A549 (cell line): ENCODE results near the gene NUCKS1. TPM values are rescaled to one million over a fixed set of nuclear protein-coding genes. Genes with fewer than 3 reads are reported as not detected.

Source experiments
- ATAC-seq, 2 experiments: fragments of 200-7000 bp in 1 of 2; fragments of >200 bp in 1 of 2; cut with Nextera tagmentation in 1 of 2; cut with Tn5 transposase in 1 of 2; 3 replicates each; pipeline versions ENCODE4 v1.8.0 to v1.9.1; 2018 to 2020; ENCODE audit warnings: mild to moderate bottlenecking in 1 of 2, moderate library complexity in 1 of 2
- CTCF ChIA-PET: fragments of 300-600 bp; sonication (Branson Sonifier 250); formaldehyde crosslinking; extraction: SDS; loops from one replicate; lab custom pipeline; 2021; ENCODE audit warnings: antibody characterized with exemption, inconsistent platforms; lab: Yijun Ruan, JAX
- POLR2A ChIA-PET: fragments of 350-600 bp; formaldehyde crosslinking; extraction: SDS; loops from one replicate; lab custom pipeline; 2021; ENCODE audit warnings: antibody characterized with exemption, inconsistent platforms; lab: Yijun Ruan, JAX
- DNase-seq, 2 experiments: peaks; one replicate each; pipeline versions ENCODE4 v3.0.0 to v3.0.0-alpha.2; 2011 to 2016; ENCODE audit warnings: low read depth in 1 of 2, low spot score in 1 of 2
- FAIRE-seq: peaks from 2 replicates; lab custom pipeline; 2011; peaks lifted over from hg19 to GRCh38; lab: Jason Lieb, UNC
- H3K27ac ChIP-seq, 2 experiments: fragments of >200 bp; sonication (Bioruptor Twin); formaldehyde crosslinking; 3 replicates each; pipeline ENCODE4 v1.5.1; 2016 to 2017
- H3K4me1 ChIP-seq: fragments of >200 bp; sonication (Bioruptor Twin); formaldehyde crosslinking; 3 replicates; pipeline ENCODE4 v1.6.1; 2016
- H3K4me2 ChIP-seq: fragments of >200 bp; sonication (Bioruptor Twin); formaldehyde crosslinking; 3 replicates; pipeline ENCODE4 v1.6.1; 2016
- H3K4me3 ChIP-seq: fragments of >200 bp; sonication (Bioruptor Twin); formaldehyde crosslinking; 3 replicates; pipeline ENCODE4 v1.5.1; 2016
- H3K9me3 ChIP-seq: fragments of >200 bp; sonication (Bioruptor Twin); formaldehyde crosslinking; 3 replicates; pipeline ENCODE4 v1.6.1; 2016
- ATOH8 ChIP-seq: fragments of 250-450 bp; sonication (Bioruptor Pico); IDR thresholded peaks from 2 replicates; pipeline ENCODE4 v1.5.0; 2020; ENCODE audit warnings: low read depth, mild to moderate bottlenecking, moderate library complexity
- CBX2 ChIP-seq: fragments of 200-600 bp; sonication (generic); IDR thresholded peaks from 2 replicates; pipeline ENCODE4 v1.6.1; 2016; ENCODE audit warnings: low read depth, mild to moderate bottlenecking, borderline replicate concordance
- CTCF ChIP-seq: fragments of >200 bp; sonication (Bioruptor Twin); formaldehyde crosslinking; IDR thresholded peaks from 3 replicates; pipeline ENCODE4 v1.5.1; 2016
- EHF ChIP-seq: fragments of 250-450 bp; sonication (Bioruptor Pico); IDR thresholded peaks from 2 replicates; pipeline ENCODE4 v1.5.0; 2020; ENCODE audit warnings: mild to moderate bottlenecking
- ELK1 ChIP-seq: fragments of 150-350 bp; IDR thresholded peaks from 2 replicates; pipeline ENCODE4 v1.6.1; 2014; ENCODE audit warnings: low read depth, mild to moderate bottlenecking, low read length
- EP300 ChIP-seq, 2 experiments: fragments of >200 bp; sonication (Bioruptor Twin); formaldehyde crosslinking; IDR thresholded peaks; 2 replicates in 1 of 2; 3 replicates in 1 of 2; pipeline ENCODE4 v1.6.1; 2016 to 2017
- ESRRA ChIP-seq: fragments of 150-350 bp; IDR thresholded peaks from 2 replicates; pipeline ENCODE4 v1.6.1; 2014; ENCODE audit warnings: mild to moderate bottlenecking, low read length, borderline replicate concordance
- HDAC2 ChIP-seq: fragments of 200-600 bp; sonication (generic); IDR thresholded peaks from 2 replicates; pipeline ENCODE4 v1.6.1; 2016
- HOXB13 ChIP-seq: fragments of 250-450 bp; sonication (Bioruptor Pico); IDR thresholded peaks from 2 replicates; pipeline ENCODE4 v1.5.0; 2020; ENCODE audit warnings: low read depth, mild to moderate bottlenecking, moderate library complexity
- HOXB5 ChIP-seq: fragments of 250-450 bp; sonication (Bioruptor Pico); IDR thresholded peaks from 2 replicates; pipeline ENCODE4 v1.5.0; 2020; ENCODE audit warnings: mild to moderate bottlenecking, moderate library complexity
- KDM1A ChIP-seq: fragments of 200-600 bp; sonication (generic); IDR thresholded peaks from 2 replicates; pipeline ENCODE4 v1.6.1; 2016; ENCODE audit warnings: low read depth, mild to moderate bottlenecking
- KDM5A ChIP-seq: fragments of 200-600 bp; sonication (generic); IDR thresholded peaks from 2 replicates; pipeline ENCODE4 v1.6.1; 2016; ENCODE audit warnings: antibody characterized with exemption, mild to moderate bottlenecking
- MAX ChIP-seq: IDR thresholded peaks from 2 replicates; pipeline ENCODE4 v1.6.1; 2012
- PHF8 ChIP-seq: fragments of 200-600 bp; sonication (generic); IDR thresholded peaks from 2 replicates; pipeline ENCODE4 v1.6.1; 2016; ENCODE audit warnings: low read depth, mild to moderate bottlenecking, antibody characterized with exemption, moderate library complexity, borderline replicate concordance
- RAD21 ChIP-seq, 2 experiments: fragments of >200 bp in 1 of 2; sonication (Bioruptor Twin) in 1 of 2; formaldehyde crosslinking in 1 of 2; IDR thresholded peaks in 1 of 2; conservative IDR thresholded peaks in 1 of 2; 2 replicates in 1 of 2; 3 replicates in 1 of 2; pipeline ENCODE4 v1.6.1; 2012 to 2018; ENCODE audit warnings: inconsistent platforms in 1 of 2
- RFX5 ChIP-seq: fragments of 450-650 bp; IDR thresholded peaks from 2 replicates; pipeline ENCODE4 v1.7.1; 2014; ENCODE audit warnings: antibody characterized with exemption, mild to moderate bottlenecking, moderate library complexity
- TFCP2L1 ChIP-seq: fragments of 250-450 bp; sonication (Bioruptor Pico); IDR thresholded peaks from 2 replicates; pipeline ENCODE4 v1.5.0; 2021; ENCODE audit warnings: mild to moderate bottlenecking
- ZC3H11A ChIP-seq: fragments of 450-650 bp; IDR thresholded peaks from 2 replicates; pipeline ENCODE4 v1.6.1; 2014; ENCODE audit warnings: antibody characterized with exemption, mild to moderate bottlenecking
- WGBS: methylation state at CpG from one replicate; pipeline ENCODE4 v1.1.6; 2017; ENCODE audit errors: missing lambda C conversion rate; 5-methylcytosine and 5-hydroxymethylcytosine counted together
- polyA plus RNA-seq, 4 experiments: library from polyadenylated mRNA; depleted of rRNA in 3 of 4; stranded (reverse); fragments of >200 nt; fragmentation: RNase III in 1 of 4; extraction: RNeasy Plus Mini Kit Qiagen cat#74134 plus additional on column Dnase treatment in 1 of 4; gene quantifications; 2 replicates in 3 of 4; 3 replicates in 1 of 4; pipeline ENCODE4 v1.2.3, GENCODE V29; 2011 to 2017
- TF ChIP-seq, protein P1 (sequence below): fragments of >200 bp; sonication (Bioruptor Twin); formaldehyde crosslinking; IDR thresholded peaks from 2 replicates; pipeline ENCODE4 v1.6.1; 2016
- TF ChIP-seq, protein P2 (sequence below): fragments of 250-450 bp; sonication (Bioruptor Pico); IDR thresholded peaks from 2 replicates; pipeline ENCODE4 v1.5.0; 2021; ENCODE audit warnings: mild to moderate bottlenecking, moderate library complexity, borderline replicate concordance

The NUCKS1 gene
- polyA plus RNA-seq, 2 of the 4 experiments (the other 2 are of a cell fraction) = 141 to 190 TPM

GRCh38 chr1:205664399-205665017 lies 85.5 kb downstream of the NUCKS1 start:
- Histone ChIP-seq H3K9me3 (no peaks in the 10 kb centered on the region), H3K4me3 (no peak overlapping the region), H3K27ac (no peak overlapping the region), H3K4me2 (no peak overlapping the region), H3K4me1 (peaks cover 14% of the 10 kb centered on the region; the same call in 2 of the 3 replicates)
- FAIRE-seq (no peak), ATAC-seq (no peak), DNase-seq (no peak)
- no peak for TF ChIP-seq CBX2
- TF ChIP-seq EP300 (IDR thresholded peaks at IDR 0.05) = no peak
- TF ChIP-seq, protein P1, sequence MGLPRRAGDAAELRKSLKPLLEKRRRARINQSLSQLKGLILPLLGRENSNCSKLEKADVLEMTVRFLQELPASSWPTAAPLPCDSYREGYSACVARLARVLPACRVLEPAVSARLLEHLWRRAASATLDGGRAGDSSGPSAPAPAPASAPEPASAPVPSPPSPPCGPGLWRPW = no peak
- TF ChIP-seq, protein P2, sequence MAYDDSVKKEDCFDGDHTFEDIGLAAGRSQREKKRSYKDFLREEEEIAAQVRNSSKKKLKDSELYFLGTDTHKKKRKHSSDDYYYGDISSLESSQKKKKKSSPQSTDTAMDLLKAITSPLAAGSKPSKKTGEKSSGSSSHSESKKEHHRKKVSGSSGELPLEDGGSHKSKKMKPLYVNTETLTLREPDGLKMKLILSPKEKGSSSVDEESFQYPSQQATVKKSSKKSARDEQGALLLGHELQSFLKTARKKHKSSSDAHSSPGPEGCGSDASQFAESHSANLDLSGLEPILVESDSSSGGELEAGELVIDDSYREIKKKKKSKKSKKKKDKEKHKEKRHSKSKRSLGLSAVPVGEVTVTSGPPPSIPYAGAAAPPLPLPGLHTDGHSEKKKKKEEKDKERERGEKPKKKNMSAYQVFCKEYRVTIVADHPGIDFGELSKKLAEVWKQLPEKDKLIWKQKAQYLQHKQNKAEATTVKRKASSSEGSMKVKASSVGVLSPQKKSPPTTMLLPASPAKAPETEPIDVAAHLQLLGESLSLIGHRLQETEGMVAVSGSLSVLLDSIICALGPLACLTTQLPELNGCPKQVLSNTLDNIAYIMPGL (CRISPR knock-in tag) = no peak
- no peak for TF ChIP-seq PHF8
- no peak for TF ChIP-seq CTCF
- no peak for TF ChIP-seq RAD21 (conservative IDR thresholded peaks at IDR 0.05 in 1 of 2, IDR thresholded peaks at IDR 0.05 in 1 of 2)
- no peak for TF ChIP-seq ESRRA
- TF ChIP-seq KDM5A = no peak
- TF ChIP-seq HOXB13 (CRISPR knock-in tag) = no peak
- no peak for TF ChIP-seq HDAC2
- no peak for TF ChIP-seq HOXB5 (CRISPR knock-in tag)
- no peak for TF ChIP-seq ATOH8
- no peak for TF ChIP-seq ZC3H11A
- no peak for TF ChIP-seq EHF (CRISPR knock-in tag)
- no peak for TF ChIP-seq ELK1
- TF ChIP-seq MAX = no peak
- TF ChIP-seq RFX5 = no peak
- POLR2A ChIA-PET = no interaction called here
- CTCF ChIA-PET = interaction anchor here (2.2 to 14.4 kb wide), 2 partner anchors 47 to 71 kb away, joined by 14 to 423 read pairs; no protein-coding TSS in a partner anchor
- WGBS = 72% methylated on average over 18 of the region's 19 CpGs

DNA sequence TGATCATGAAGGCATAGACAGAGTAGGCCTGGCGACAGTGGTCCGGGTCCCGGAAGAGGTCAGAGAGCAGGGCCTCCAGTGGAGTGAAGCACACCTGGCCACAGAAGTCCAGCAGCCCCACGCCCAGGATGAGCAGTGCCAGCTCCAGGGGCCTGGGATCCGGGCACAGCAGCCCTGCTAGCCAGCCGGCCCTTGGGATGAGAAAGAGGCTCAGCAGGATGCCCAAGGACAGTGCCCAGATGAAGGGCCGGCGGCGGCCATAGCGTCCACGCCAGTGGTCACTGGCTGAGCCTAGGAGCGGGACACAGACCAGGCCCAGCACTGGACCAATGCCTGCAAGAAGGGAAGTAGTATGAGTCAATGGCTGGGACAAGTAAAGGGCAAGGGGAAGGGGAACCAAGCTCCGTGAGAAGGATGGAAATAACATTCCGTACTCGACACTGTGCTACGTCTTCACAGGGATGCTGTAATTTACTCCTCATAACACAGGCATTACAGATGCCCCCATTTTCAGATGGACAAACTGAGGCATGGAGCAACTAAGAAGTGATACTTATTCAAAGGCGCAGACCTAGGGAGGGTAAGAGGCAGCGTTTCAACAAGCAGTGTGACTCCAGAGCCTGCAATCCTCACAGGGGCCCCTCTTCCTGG lies 86.6 kb downstream of the NUCKS1 start:
- TF ChIP-seq KDM1A (peak; percentile 30; the same call in 1 of the 2 replicates), TFCP2L1 (CRISPR knock-in tag) (no peak), ESRRA (no peak)
- TF ChIP-seq, all 56 proteins: peak for 1
- H3K4me1 ChIP-seq = peaks cover 7% of the 10 kb centered on the region; the same call in 2 of the 3 replicates
- no peak overlapping the region for H3K27ac ChIP-seq
- CTCF ChIA-PET = interaction anchor here (2.2 to 14.4 kb wide), 2 partner anchors 48 to 70 kb away, joined by 14 to 423 read pairs; no protein-coding TSS in a partner anchor
- H3K4me3 ChIP-seq = no peak overlapping the region
- no peaks in the 10 kb centered on the region for H3K9me3 ChIP-seq
- no peak for FAIRE-seq
- no peak for ATAC-seq
- POLR2A ChIA-PET = interaction anchor here (0.9 kb wide), 1 partner anchor 14 kb away, joined by 3 read pairs; no protein-coding TSS in a partner anchor
- DNase-seq = no peak
- no peak overlapping the region for H3K4me2 ChIP-seq
- WGBS = 95% methylated on average over 18 of the region's 18 CpGs
